Esophagus muscularis mucosa (tissue), 4 donors: ENCODE results near the gene RBFOX2. TPM values are rescaled to one million over a fixed set of nuclear protein-coding genes. Genes with fewer than 3 reads are reported as not detected.

Source experiments
- DNase-seq: peaks from one replicate; pipeline ENCODE4 v3.0.0-alpha.2; 2017; ENCODE audit errors: extremely low spot score
- H3K27ac ChIP-seq, 4 donors: fragments of 200-600 bp; sonication (generic); replicated peaks in 1 of 4; 1 replicate in 3 of 4; 2 replicates in 1 of 4; pipeline ENCODE4 v1.5.1; 2016 to 2019; ENCODE audit warnings: mild to moderate bottlenecking in 1 of 4
- H3K27me3 ChIP-seq, 4 donors: fragments of 200-600 bp; sonication (generic); one replicate each; pipeline versions ENCODE4 v1.5.1 to v1.6.0; 2016 to 2019
- H3K36me3 ChIP-seq, 4 donors: fragments of 200-600 bp; sonication (generic); one replicate each; pipeline ENCODE4 v1.5.1; 2016 to 2019
- H3K4me1 ChIP-seq, 4 donors: fragments of 200-600 bp; sonication (generic); one replicate each; pipeline ENCODE4 v1.5.1; 2016 to 2019
- H3K4me3 ChIP-seq, 4 donors: fragments of 200-600 bp; sonication (generic); 1 replicate in 2 of 4; 2 replicates in 2 of 4; pipeline ENCODE4 v1.5.1; 2016 to 2019; ENCODE audit warnings: mild to moderate bottlenecking in 4 of 4, moderate library complexity in 1 of 4
- H3K9me3 ChIP-seq, 4 donors: fragments of 200-600 bp; sonication (generic); 1 replicate in 3 of 4; 2 replicates in 1 of 4; pipeline ENCODE4 v1.5.1; 2016 to 2019
- CTCF ChIP-seq, 3 experiments: fragments of 200-600 bp in 2 of 3; fragments of 450-650 bp in 1 of 3; sonication (generic) in 2 of 3; IDR thresholded peaks; one replicate each; pipeline ENCODE4 v1.5.1; 2017 to 2019; ENCODE audit warnings: antibody characterized with exemption in 3 of 3, mild to moderate bottlenecking in 2 of 3, moderate library complexity in 1 of 3
- EP300 ChIP-seq: sonication (generic); formaldehyde crosslinking; IDR thresholded peaks from one replicate; pipeline ENCODE4 v1.6.1; 2017; ENCODE audit warnings: antibody characterized with exemption
- POLR2A ChIP-seq: fragments of 450-650 bp; IDR thresholded peaks from one replicate; pipeline ENCODE4 v1.6.1; 2017; ENCODE audit warnings: antibody characterized with exemption, moderate library complexity, mild to moderate bottlenecking, low read depth
- POLR2AphosphoS5 ChIP-seq, 2 donors: sonication (generic); formaldehyde crosslinking; IDR thresholded peaks; one replicate each; pipeline ENCODE4 v1.6.1; 2017; ENCODE audit warnings: antibody characterized with exemption in 2 of 2
- WGBS: methylation state at CpG from one replicate; pipeline ENCODE4 v1.1.5; 2018; 5-methylcytosine and 5-hydroxymethylcytosine counted together
- intact Hi-C: fragments of 100-400 bp; cut with DNase I; formaldehyde crosslinking; loops from one replicate; pipeline ENCODE4 v1.15.1; 2023
- total RNA-seq, 4 donors: library from RNA; depleted of rRNA; stranded (reverse); fragments of >200 nt; gene quantifications; one replicate each; pipeline versions ENCODE4 v1.1.0 to v1.2.1, GENCODE V29; 2016

RBFOX2 gene
- total RNA-seq, 4 donors from 2014 or later: 113 to 179 (median 155) TPM

- no peak overlapping the region for H3K4me3 ChIP-seq
- H3K9me3 ChIP-seq: no peaks in the 10 kb centered on the region
- no peaks in the 10 kb centered on the region for H3K36me3 ChIP-seq
- no peak for TF ChIP-seq CTCF (IDR thresholded peaks at IDR 0.05)
- no peak for TF ChIP-seq EP300
- no peak for TF ChIP-seq POLR2A
- no peak for TF ChIP-seq POLR2AphosphoS5 (IDR thresholded peaks at IDR 0.05)
- intact Hi-C loops: no loop called here
- 76% methylated on average over 2 of the region's 2 CpGs for WGBS
- no peaks in the 10 kb centered on the region for H3K27me3 ChIP-seq
- DNase-seq: no peak
- H3K27ac ChIP-seq: peak overlapping the region in 1 of 4 donors; percentile 30
- H3K4me1 ChIP-seq: peaks cover 28 to 63% (median 51%) of the 10 kb centered on the region in 4 donors
Observed at GRCh38 chr22:35887296-35887875, 141.2 kb downstream of the RBFOX2 start.

DNA sequence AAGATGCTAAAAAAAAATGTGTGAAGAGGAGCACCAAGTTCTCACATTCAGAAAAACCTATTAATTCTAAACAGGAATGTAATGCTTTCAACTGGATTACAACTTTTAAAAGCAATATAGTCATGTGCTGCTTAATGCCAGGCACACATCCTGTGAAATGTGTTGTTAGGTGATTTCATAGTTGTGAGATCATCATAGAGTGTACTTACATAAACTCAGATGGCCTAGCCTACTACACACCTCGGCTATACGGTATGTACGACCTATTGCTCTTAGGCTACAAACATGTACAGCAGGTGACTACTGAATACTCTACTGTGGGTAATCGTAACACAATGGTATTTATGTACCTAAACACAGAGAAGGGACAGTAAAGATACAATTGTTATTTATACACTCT, 142.3 kb downstream of the RBFOX2 start:
- TF ChIP-seq EP300 (no peak), POLR2A (no peak), CTCF (IDR thresholded peaks at IDR 0.05) (no peak), POLR2AphosphoS5 (IDR thresholded peaks at IDR 0.05) (no peak)
- WGBS: 64% methylated on average over 4 of the region's 4 CpGs
- intact Hi-C loops: no loop called here
- peaks cover 35 to 63% (median 51%) of the 10 kb centered on the region in 4 donors for H3K4me1 ChIP-seq
- no peaks in the 10 kb centered on the region for H3K9me3 ChIP-seq
- H3K4me3 ChIP-seq: no peak overlapping the region
- H3K27me3 ChIP-seq: no peaks in the 10 kb centered on the region
- no peaks in the 10 kb centered on the region for H3K36me3 ChIP-seq
- H3K27ac ChIP-seq: peak overlapping the region in 2 of 4 donors; percentile 15 to 18
- no peak for DNase-seq

DNA sequence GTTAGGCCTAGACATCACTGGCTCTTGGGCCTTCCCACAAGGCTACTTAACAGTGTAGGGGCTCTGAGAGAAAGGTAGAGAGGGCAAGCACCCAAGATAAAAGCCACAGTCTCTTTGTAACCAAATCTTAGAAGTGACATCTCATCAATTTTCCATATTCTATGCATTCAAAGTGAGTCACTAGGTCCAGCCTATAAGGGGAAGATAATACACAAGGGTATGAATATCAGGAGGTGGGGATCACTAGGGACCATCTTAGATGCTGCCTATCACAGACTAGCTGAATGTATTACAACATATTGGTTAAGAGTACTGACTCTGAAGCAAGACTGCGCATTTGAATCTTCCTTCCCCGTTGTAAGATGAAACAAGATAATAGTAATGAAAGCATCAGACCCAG, 144.1 kb downstream of the RBFOX2 start:
- 88% methylated on average over 2 of the region's 2 CpGs for WGBS
- intact Hi-C loops: no loop called here

DNA sequence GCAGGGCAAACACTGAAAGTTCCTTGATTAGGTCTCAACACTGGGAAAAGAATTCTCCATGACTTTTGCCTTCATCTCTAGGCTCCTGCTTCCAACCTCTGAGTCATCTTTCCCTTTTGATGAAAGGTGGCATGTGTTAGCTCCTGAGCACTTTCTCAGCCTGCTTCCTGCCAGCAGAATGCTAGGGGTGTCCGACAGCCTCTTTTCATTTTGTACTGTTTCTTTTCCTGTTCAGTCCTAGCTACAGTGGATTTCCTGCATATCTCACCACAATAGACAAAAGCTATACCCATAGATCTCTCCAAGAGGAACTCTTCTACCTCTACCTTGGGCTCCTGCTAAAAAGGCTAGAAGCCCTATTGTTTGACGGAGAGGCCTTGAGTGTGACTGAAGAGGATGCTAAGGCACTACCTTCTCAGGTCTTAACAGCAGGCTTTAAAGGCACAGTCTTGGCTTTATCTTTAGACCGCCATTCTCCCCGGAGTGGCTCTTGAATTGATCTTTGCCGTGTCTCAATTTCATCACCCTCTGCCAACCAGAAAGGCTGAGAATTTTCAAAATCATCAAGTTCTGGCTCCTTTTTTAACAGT, 145.5 kb downstream of the RBFOX2 start:
- peak overlapping the region; percentile 44 to 67 (median 58) for H3K27ac ChIP-seq
- WGBS: 57% methylated on average over 5 of the region's 5 CpGs
- no peaks in the 10 kb centered on the region for H3K27me3 ChIP-seq
- no peak for TF ChIP-seq CTCF (IDR thresholded peaks at IDR 0.05)
- TF ChIP-seq EP300: no peak
- TF ChIP-seq POLR2AphosphoS5 (IDR thresholded peaks at IDR 0.05): peak in 1 of 2 donors; percentile 41
- intact Hi-C loops: no loop called here
- no peaks in the 10 kb centered on the region for H3K9me3 ChIP-seq
- H3K36me3 ChIP-seq: no peaks in the 10 kb centered on the region
- no peak for DNase-seq
- H3K4me1 ChIP-seq: peaks cover 38 to 74% (median 60%) of the 10 kb centered on the region in 4 donors
- H3K4me3 ChIP-seq: no peak overlapping the region

More for the DNA sequence above, 144.1 kb downstream of the RBFOX2 start:
- Histone ChIP-seq H3K36me3 (no peaks in the 10 kb centered on the region), H3K4me3 (no peak overlapping the region), H3K9me3 (no peaks in the 10 kb centered on the region), H3K27me3 (no peaks in the 10 kb centered on the region), H3K27ac (peak overlapping the region in 3 of 4 donors; percentile 2 to 57 (median 24)), H3K4me1 (peaks cover 38 to 67% (median 52%) of the 10 kb centered on the region in 4 donors)
- no peak for DNase-seq
- TF ChIP-seq POLR2A: no peak
- no peak for TF ChIP-seq EP300

- no peak for DNase-seq
- no peaks in the 10 kb centered on the region for H3K9me3 ChIP-seq
- WGBS: 29% methylated on average over 5 of the region's 5 CpGs
- peaks cover 41 to 71% (median 63%) of the 10 kb centered on the region in 4 donors for H3K4me1 ChIP-seq
- H3K4me3 ChIP-seq: no peak overlapping the region
- H3K36me3 ChIP-seq: no peaks in the 10 kb centered on the region
- no peak for TF ChIP-seq POLR2A
- H3K27ac ChIP-seq: peak overlapping the region; percentile 44 to 67 (median 58)
- intact Hi-C loops: no loop called here
- H3K27me3 ChIP-seq: no peaks in the 10 kb centered on the region
Observed at GRCh38 chr22:35882211-35883030, 146.2 kb downstream of the RBFOX2 start.
